NCI-H1417 (cell line): ENCODE results near the gene SLC22A31.
"Not testable (repeated sequence)": the region's sequence is repeated elsewhere in the genome, so short reads cannot be mapped to it uniquely, and the experiment has no call there.

ENCODE experiments used
- DNase-seq, 3 experiments: peaks; one replicate each; lab custom pipeline; 2025; lab: John Stamatoyannopoulos, UW

SLC22A31 gene

GRCh38 chr16:89192956-89193575, 7.3 kb downstream of the SLC22A31 start:
- peak in 1 of 3 experiments; percentile 53 for DNase-seq

- DNase-seq = peak in 2 of 3 experiments; percentile 54 to 67
Observed at GRCh38 chr16:89192186-89192955, 8.0 kb downstream of the SLC22A31 start.

GRCh38 chr16:89191901-89192185, 8.5 kb downstream of the SLC22A31 start:
- DNase-seq = no peak

- DNase-seq = no peak
Observed at GRCh38 chr16:89191033-89191900, 9.1 kb downstream of the SLC22A31 start.

- DNase-seq = no peak
Observed at GRCh38 chr16:89190150-89190958, 10.0 kb downstream of the SLC22A31 start.

GRCh38 chr16:89189358-89190025, 10.8 kb downstream of the SLC22A31 start:
- DNase-seq = no peak

- DNase-seq = not testable (repeated sequence)
Observed at GRCh38 chr16:89188471-89189357, 11.6 kb downstream of the SLC22A31 start.

- DNase-seq = no peak
Observed at GRCh38 chr16:89187770-89188392, 12.5 kb downstream of the SLC22A31 start.

GRCh38 chr16:89187032-89187769, 13.1 kb downstream of the SLC22A31 start:
- peak in 2 of 3 experiments; percentile 26 to 52 for DNase-seq

GRCh38 chr16:89186593-89187031, 13.7 kb downstream of the SLC22A31 start:
- not testable (repeated sequence) for DNase-seq

- DNase-seq = not testable (repeated sequence)
Observed at GRCh38 chr16:89185887-89186592, 14.3 kb downstream of the SLC22A31 start.

GRCh38 chr16:89184933-89185794, 15.2 kb downstream of the SLC22A31 start:
- peak in 2 of 3 experiments; percentile 26 to 27 for DNase-seq

- DNase-seq = no peak
Observed at GRCh38 chr16:89184677-89184932, 15.7 kb downstream of the SLC22A31 start.

GRCh38 chr16:89183975-89184676, 16.2 kb downstream of the SLC22A31 start:
- DNase-seq = no peak

GRCh38 chr16:89183463-89183862, 16.9 kb downstream of the SLC22A31 start:
- DNase-seq = no peak

GRCh38 chr16:89179656-89180315, 20.6 kb downstream of the SLC22A31 start:
- DNase-seq = no peak

- DNase-seq = no peak
Observed at GRCh38 chr16:89179148-89179484, 21.2 kb downstream of the SLC22A31 start.
